HS-5 (cell line): Measurements from ENCODE around the gene ARID1A.

Source experiments
- DNase-seq: peaks from one replicate; pipeline ENCODE4 v3.0.0-alpha.2; 2012; ENCODE audit warnings: low read depth

The ARID1A gene

DNA sequence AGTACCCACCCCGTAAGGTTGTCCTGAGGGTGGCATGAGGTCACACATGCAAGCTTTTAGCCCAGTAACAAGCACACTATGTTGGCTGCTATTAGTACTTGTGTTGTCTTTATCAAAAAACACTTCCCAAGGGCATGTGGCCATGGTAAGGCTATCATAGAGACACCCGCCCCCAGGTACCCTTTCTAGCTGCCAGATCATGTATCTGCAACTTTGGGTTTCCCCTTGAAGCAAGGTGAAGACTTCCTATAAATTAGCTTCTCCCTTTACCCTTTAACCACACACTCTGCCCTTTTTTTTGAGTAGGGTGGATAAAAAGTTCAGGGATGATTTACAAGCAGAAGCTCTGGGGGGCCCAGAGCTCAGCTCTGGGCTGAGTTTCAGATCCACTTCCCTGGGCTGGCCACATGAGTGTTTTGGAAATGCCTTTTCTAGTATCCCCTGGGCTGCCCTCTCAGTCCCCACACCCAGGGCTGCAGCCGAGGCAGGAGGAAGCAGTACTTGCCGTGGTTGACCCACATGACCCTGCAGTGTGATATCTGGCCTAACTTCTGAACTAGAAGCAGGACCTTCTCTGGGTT is 132.7 kb downstream of the ARID1A start:
- no peak for DNase-seq

DNA sequence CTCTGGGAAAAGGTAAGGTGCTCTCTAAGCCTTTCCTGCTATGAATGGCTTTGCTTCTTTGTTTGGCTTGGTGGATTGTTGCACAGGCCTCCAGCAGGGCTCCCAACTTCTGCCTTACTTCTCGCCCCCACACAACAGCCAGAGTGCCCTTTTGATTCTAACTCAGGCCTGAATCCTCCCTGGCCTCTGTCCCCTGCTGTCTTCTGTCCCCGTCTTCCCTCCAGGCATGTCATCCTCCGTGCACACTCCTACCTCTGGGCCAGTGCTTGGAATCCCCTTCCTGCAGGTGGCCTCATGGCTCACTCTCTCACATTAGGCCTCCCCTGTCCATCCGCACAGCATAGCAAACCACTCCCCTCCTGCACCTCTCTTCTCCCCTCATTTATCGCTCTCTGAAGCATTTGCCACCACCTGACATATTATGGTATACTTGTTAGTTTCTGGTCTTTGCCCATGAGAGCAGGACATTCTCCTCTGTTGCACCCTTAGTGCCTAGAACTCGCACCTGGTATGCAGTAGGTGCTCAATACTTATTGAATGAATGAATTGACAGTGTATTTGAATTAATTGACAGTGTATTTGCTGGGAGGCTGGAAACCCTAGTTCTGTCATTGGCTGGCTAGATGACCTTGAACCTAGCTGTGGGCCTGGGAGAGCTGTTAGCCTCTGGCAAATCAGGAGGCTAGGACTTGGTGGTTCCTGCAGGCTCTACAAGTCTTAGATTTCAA is 133.5 kb downstream of the ARID1A start:
- no peak for DNase-seq

DNA sequence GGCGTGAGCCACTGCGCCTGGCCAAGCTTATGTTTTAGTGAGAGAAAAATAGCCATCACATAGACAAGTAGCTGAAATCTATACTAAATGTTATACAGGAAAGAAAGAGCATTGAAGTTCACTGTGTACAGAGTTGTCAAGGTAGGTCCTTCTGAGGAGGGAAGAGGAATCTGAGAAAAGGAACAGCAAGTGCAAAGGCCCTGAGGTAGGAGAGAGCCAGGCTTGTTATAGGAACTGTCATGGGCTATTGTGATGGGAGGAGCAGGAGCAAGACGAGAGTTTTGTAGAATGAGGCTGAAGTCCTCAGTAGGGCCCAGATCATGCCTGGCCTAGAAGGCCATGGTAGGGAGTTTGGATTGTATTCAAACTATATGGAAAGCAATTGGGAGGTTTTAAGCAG is 135.2 kb downstream of the ARID1A start:
- no peak for DNase-seq
